Left lung (tissue), 10 donors: ENCODE data around the gene DNAJC11. TPM values are rescaled to one million over a fixed set of nuclear protein-coding genes. Genes with fewer than 3 reads are reported as not detected.
"Not testable (repeated sequence)": the region's sequence is repeated elsewhere in the genome, so short reads cannot be mapped to it uniquely, and the experiment has no call there.

ENCODE experiments used
- ATAC-seq: fragments of 200-7000 bp; cut with Tn5 transposase; one replicate; pipeline ENCODE4 v1.9.1; 2020; ENCODE audit warnings: moderate library complexity
- DNase-seq, 4 donors: peaks; one replicate each; pipeline ENCODE4 v3.0.0-alpha.2; 2013 to 2020
- H3K27ac ChIP-seq, 2 donors: fragments of 200-600 bp; sonication (generic) in 1 of 2; one replicate each; pipeline versions ENCODE4 v1.5.0 to v1.8.0; 2020 to 2021
- H3K27me3 ChIP-seq, 2 donors: fragments of 200-600 bp; sonication (generic) in 1 of 2; one replicate each; pipeline versions ENCODE4 v1.5.0 to v1.8.0; 2020 to 2021
- H3K36me3 ChIP-seq, 2 donors: fragments of 200-600 bp; sonication (generic) in 1 of 2; one replicate each; pipeline versions ENCODE4 v1.5.0 to v1.8.0; 2020 to 2021
- H3K4me1 ChIP-seq, 2 donors: fragments of 200-600 bp; one replicate each; pipeline ENCODE4 v1.8.0; 2021
- H3K4me3 ChIP-seq, 2 donors: fragments of 200-600 bp; sonication (generic) in 1 of 2; one replicate each; pipeline versions ENCODE4 v1.5.0 to v1.8.0; 2020 to 2021; ENCODE audit warnings: mild to moderate bottlenecking in 1 of 2
- H3K9me3 ChIP-seq, 2 donors: fragments of 200-600 bp; sonication (generic) in 1 of 2; one replicate each; pipeline versions ENCODE4 v1.5.0 to v1.8.0; 2020 to 2021
- CTCF ChIP-seq, 2 donors: fragments of 200-600 bp; sonication (generic) in 1 of 2; IDR thresholded peaks; one replicate each; pipeline versions ENCODE4 v1.5.0 to v1.8.0; 2021; ENCODE audit warnings: antibody characterized with exemption in 2 of 2
- intact Hi-C, 2 donors: fragments of 100-400 bp; cut with DNase I; formaldehyde crosslinking; loops; one replicate each; pipeline versions ENCODE4 v1.11.2 to v1.14.2; 2022
- polyA plus RNA-seq, 6 donors: library from polyadenylated mRNA; unstranded; fragments of 120-200 nt; gene quantifications; one replicate each; pipeline ENCODE4 v1.2.1, GENCODE V29; 2013; ENCODE audit not compliant: insufficient read length in 6 of 6
- total RNA-seq, 2 donors: library from RNA; stranded (reverse); fragmentation: NEBNext Ultra II Directional; extraction: Animal tissue kit (Norgen Biotek cat#: 25700); gene quantifications; one replicate each; pipeline ENCODE4 v1.2.1, GENCODE V29; 2021
- donor health status: DM: no; HTN: yes; CAD: no.
- donor health status: DM: no; HTN: no; CAD: no.

DNAJC11 gene
- total and polyA plus RNA-seq, 8 donors = 33.5 to 52.0 (median 46.7) TPM

GRCh38 chr1:6667139-6667538 is 34.5 kb downstream of the DNAJC11 start:
- ATAC-seq (no peak), DNase-seq (no peak)
- intact Hi-C loops = no loop called here
- Histone ChIP-seq H3K4me1 (no peaks in the 10 kb centered on the region), H3K4me3 (no peak overlapping the region), H3K27me3 (no peaks in the 10 kb centered on the region), H3K27ac (no peak overlapping the region), H3K9me3 (no peaks in the 10 kb centered on the region), H3K36me3 (peaks cover 0 to 51% of the 10 kb centered on the region in 2 donors)
- no peak for TF ChIP-seq CTCF (IDR thresholded peaks at IDR 0.05)

GRCh38 chr1:6666696-6667095 is 34.9 kb downstream of the DNAJC11 start:
- intact Hi-C loops = no loop called here
- TF ChIP-seq CTCF (IDR thresholded peaks at IDR 0.05) = no peak
- DNase-seq = no peak
- no peak overlapping the region for H3K27ac ChIP-seq
- no peaks in the 10 kb centered on the region for H3K4me1 ChIP-seq
- H3K9me3 ChIP-seq = no peaks in the 10 kb centered on the region
- peaks cover 0 to 51% of the 10 kb centered on the region in 2 donors for H3K36me3 ChIP-seq
- no peak overlapping the region for H3K4me3 ChIP-seq
- no peaks in the 10 kb centered on the region for H3K27me3 ChIP-seq
- ATAC-seq = no peak

- H3K4me3 ChIP-seq, H3K27me3 ChIP-seq, H3K9me3 ChIP-seq, DNase-seq, intact Hi-C loops, H3K27ac ChIP-seq, ATAC-seq, H3K4me1 ChIP-seq: not testable (repeated sequence)
- peaks cover 0 to 41% of the 10 kb centered on the region in 2 donors for H3K36me3 ChIP-seq
Observed at GRCh38 chr1:6662468-6662867, 39.1 kb downstream of the DNAJC11 start.

- ATAC-seq = no peak
- Histone ChIP-seq H3K27me3 (no peaks in the 10 kb centered on the region), H3K4me1 (no peaks in the 10 kb centered on the region), H3K27ac (no peak overlapping the region), H3K4me3 (no peak overlapping the region), H3K36me3 (peaks cover 0 to 24% of the 10 kb centered on the region in 2 donors), H3K9me3 (no peaks in the 10 kb centered on the region)
- DNase-seq = no peak
- intact Hi-C loops = no loop called here
- TF ChIP-seq CTCF (IDR thresholded peaks at IDR 0.05) = no peak
Observed at GRCh38 chr1:6660415-6661049, 41.1 kb downstream of the DNAJC11 start.

- DNase-seq = no peak
- intact Hi-C loops = no loop called here
- Histone ChIP-seq H3K27me3 (no peaks in the 10 kb centered on the region), H3K4me1 (no peaks in the 10 kb centered on the region), H3K9me3 (no peaks in the 10 kb centered on the region), H3K4me3 (no peak overlapping the region), H3K27ac (no peak overlapping the region), H3K36me3 (peaks cover 0 to 12% of the 10 kb centered on the region in 2 donors)
- no peak for ATAC-seq
- no peak for TF ChIP-seq CTCF (IDR thresholded peaks at IDR 0.05)
Observed at GRCh38 chr1:6658359-6659060, 43.1 kb downstream of the DNAJC11 start.
